Renal cortex interstitium (tissue), 11 donors: ENCODE measurements around the gene C3orf18. TPM values are rescaled to one million over a fixed set of nuclear protein-coding genes. Genes with fewer than 3 reads are reported as not detected.

Experiments
- DNase-seq, 11 donors: peaks; one replicate each; pipeline ENCODE4 v3.0.0-alpha.2; 2013; ENCODE audit warnings: low read depth in 9 of 11, low spot score in 4 of 11; ENCODE audit errors: extremely low read depth in 1 of 11
- polyA plus RNA-seq, 3 donors: library from polyadenylated mRNA; unstranded; fragments of 120-200 nt; gene quantifications; one replicate each; pipeline ENCODE4 v1.2.1, GENCODE V29; 2013; ENCODE audit not compliant: insufficient read length in 3 of 3

Gene C3orf18
- polyA plus RNA-seq, 3 donors: 16.0 to 19.6 (median 16.9) TPM

- no peak for DNase-seq
These were observed 39.0 kb upstream of the C3orf18 start for GRCh38 chr3:50606596-50606995.

GRCh38 chr3:50605901-50606326, 38.4 kb upstream of the C3orf18 start:
- DNase-seq: no peak

DNA sequence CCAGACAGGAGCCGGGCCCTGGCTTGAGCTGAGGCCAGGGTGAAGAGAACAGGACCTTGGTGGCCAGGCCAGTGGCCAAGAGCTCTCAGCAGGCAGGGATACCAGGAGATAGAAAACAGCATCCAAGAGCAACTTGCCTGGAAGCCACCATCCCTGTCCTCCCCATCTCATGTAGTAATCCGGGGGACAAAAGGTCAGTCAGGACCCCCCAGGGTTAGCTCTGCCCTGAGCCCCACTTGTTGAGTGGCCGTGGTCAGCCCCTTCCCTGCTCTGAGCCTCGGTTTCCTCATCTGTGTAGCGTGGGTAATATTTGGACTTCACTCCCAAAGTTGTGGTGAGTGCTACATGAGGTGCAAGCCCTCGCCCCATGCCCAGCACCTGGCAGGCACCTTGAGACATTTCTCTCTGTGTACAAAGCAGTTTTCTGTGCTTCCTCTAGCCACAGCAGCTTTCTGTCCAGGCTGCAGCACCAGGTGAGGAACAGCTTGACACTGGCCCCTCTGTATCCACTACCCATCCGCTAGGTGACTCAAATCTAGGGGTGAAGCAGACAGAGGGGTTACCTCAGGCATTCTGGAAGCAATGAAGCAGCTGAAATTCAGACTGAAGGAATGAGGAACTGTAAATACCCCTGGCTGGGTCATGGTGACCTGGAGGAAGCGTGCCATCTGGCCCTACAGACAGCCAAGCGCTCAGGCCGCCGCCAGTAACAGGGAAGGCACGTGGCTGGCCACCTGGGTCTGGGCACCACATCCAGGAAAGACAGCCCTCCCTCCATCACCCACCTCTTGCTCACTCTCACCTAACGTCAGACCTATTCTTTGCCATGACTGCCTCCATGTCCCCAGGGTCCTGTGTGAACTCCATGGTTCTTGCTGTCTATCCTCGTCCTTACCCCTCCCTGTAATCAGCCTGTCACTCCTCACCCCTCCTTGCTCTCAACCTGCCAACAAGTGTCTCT, 37.4 kb upstream of the C3orf18 start:
- DNase-seq: no peak

DNA sequence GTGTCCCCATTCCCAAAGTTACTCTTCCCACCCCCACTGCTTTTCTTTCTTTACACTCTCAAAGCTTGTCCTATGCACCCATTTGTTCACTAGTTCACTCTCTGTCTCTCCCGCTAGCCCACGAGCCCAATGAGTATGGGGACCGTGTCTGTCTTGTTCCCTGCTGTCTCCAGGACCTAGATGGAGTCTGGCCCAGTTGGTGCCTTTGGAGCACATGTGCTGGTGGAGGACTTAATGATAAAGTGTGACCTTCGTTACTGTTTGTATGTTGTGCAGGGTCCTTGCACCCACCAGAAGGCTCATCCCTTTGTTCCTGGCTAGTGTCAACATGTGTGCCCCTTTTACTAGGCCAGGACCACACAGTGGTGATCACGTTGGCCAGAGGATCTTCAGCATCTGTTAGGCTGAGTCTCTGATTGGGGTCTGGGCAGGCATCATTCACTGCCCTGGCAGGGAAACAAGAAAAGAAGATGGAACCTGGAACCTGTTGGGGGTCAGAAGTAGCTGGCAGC, 36.6 kb upstream of the C3orf18 start:
- no peak for DNase-seq

- no peak for DNase-seq
These were observed 35.9 kb upstream of the C3orf18 start for GRCh38 chr3:50603261-50604109.

DNA sequence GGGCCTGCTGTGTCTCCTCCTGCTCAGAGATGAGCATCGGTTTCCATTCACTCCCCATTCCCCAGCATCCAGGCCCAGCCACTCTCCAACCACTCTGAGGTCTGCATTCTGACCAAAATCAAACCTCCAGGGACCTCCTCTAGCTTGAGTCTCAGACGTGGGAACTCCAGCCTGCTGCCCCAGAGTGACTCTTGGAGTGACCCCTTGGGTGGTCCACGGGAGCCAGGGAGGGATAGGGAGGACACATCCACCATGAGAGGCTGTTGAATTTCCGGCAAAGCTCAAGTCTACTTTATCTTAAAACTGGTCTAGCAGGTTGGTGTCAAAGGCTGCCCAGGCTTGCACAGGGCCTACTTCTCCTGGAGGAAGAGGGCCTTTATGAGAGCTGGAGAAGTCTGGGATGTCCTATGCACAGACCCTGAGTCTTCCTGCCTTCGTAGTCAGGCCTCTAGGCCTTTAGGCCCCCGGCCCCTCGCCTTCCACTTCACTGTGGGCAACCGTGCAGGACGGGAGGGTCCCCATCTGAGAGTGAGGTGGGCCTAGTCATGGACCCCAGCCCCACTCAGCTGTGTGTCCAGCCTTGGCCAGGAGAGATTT, 35.1 kb upstream of the C3orf18 start:
- no peak for DNase-seq

GRCh38 chr3:50600841-50601591, 33.5 kb upstream of the C3orf18 start:
- DNase-seq: peak; percentile 81 to 95 (median 86)

GRCh38 chr3:50600141-50600753, 32.7 kb upstream of the C3orf18 start:
- DNase-seq: no peak

DNA sequence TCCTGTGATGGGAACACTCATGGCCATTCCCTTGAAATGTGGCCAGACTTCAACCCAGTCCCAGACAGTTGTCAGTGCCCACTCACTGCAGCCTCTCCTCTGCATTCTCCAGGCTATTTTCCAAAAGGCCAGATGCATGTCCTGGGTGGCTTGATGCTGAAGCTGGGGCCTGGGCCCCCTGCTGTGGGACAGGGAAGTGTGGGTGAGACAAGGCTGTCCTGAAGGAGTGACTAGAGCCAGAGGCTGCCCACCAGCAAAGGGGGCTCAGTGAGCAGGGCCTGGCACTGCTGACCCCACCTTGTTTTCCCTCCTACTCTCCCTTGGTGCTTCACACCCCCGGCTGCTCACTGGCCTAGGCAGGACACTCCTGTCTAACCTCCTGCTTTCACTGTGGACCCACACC, 32.2 kb upstream of the C3orf18 start:
- DNase-seq: no peak

- no peak for DNase-seq
These were observed 31.7 kb upstream of the C3orf18 start for GRCh38 chr3:50599115-50599715.

- DNase-seq: no peak
These were observed 26.8 kb upstream of the C3orf18 start for GRCh38 chr3:50594253-50594785.

DNA sequence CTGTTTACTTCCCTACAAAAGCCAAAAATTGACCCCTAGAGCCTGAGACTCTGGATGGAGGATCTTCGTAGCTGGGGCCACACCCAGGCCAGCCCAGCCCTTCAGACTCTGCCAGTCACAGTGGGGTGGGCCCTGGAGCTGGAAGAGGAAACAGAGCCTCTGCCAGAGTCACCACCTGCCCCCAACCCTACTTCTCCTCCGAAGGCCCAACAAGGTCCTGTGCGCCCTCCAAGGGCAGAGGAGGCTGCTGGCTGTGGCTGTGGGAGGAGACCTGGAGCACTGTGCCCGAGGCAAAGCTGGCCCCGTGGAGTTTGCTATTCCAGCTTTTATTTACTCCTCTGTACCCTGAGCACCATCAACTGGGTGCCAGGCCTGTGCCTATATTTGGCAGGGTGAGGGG, 25.0 kb upstream of the C3orf18 start:
- no peak for DNase-seq

DNA sequence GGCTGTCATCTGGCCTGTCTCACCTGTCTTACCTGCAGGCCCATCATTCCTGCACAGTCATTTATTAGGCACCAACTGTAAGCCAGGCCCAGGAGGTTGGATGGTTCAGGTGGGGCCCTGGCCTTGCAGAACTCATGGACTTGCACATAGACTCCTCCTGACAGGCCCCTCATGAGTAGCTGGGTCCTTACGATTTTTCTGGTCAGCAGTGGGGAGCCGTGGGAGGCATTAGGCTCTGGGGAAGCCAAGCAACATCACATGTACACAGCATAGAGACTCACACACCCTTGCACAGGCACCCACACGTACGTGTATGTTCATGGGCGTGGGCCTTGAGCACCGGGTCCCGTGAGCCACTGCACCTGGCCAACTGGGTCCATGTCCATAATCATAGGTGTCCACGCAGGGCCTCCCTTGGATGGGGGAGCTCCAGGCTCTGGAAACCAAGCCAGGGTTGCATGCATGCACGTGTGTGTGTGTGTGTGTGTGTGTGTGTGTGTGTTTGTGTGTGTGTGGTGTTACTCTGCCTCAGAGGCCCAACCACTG, 23.7 kb upstream of the C3orf18 start:
- no peak for DNase-seq

- no peak for DNase-seq
These were observed 21.3 kb upstream of the C3orf18 start for GRCh38 chr3:50588759-50589433.

GRCh38 chr3:50587806-50588758, 20.5 kb upstream of the C3orf18 start:
- no peak for DNase-seq

- DNase-seq: no peak
These were observed 19.8 kb upstream of the C3orf18 start for GRCh38 chr3:50587373-50587772.
